Endothelial cell of umbilical vein (primary cell): ENCODE results near the gene LHFPL2. TPM values are rescaled to one million over a fixed set of nuclear protein-coding genes. Genes with fewer than 3 reads are reported as not detected.

ENCODE experiments used
- BruUV-seq: library from RNA; stranded (reverse); fragments of 400-500 nt; replicated peaks from 2 replicates; lab custom pipeline; 2021; lab: Mats Ljungman, UMichigan
- CTCF ChIA-PET: fragments of 300-600, 350-600 bp; sonication (Branson Sonifier 250); formaldehyde crosslinking; loops from one replicate; lab custom pipeline; 2021; ENCODE audit warnings: antibody characterized with exemption, inconsistent platforms; lab: Charles Lee
- POLR2A ChIA-PET: fragments of 300-600, 350-600 bp; sonication (Branson Sonifier 250); formaldehyde crosslinking; loops from one replicate; lab custom pipeline; 2021; ENCODE audit warnings: antibody characterized with exemption, inconsistent platforms; lab: Charles Lee
- DNase-seq: peaks from one replicate; pipeline ENCODE4 v3.0.0-alpha.2; 2011; ENCODE audit warnings: low read depth, low spot score
- FAIRE-seq: peaks from 2 replicates; lab custom pipeline; 2011; peaks lifted over from hg19 to GRCh38; lab: Jason Lieb, UNC
- H2AFZ ChIP-seq: 2 replicates; pipeline ENCODE4 v1.6.0; 2012; ENCODE audit warnings: low read depth, low read length, control low read depth, inconsistent platforms
- H3K27ac ChIP-seq: 2 replicates; pipeline ENCODE4 v1.5.1; 2011; ENCODE audit warnings: low read depth, mild to moderate bottlenecking, control low read depth, low read length, moderate library complexity; ENCODE audit not compliant: insufficient read depth
- H3K27me3 ChIP-seq, 2 experiments: 2 replicates each; pipeline versions ENCODE4 v1.6.0 to v1.6.1; 2011; ENCODE audit warnings: low read length in 2 of 2, mixed read lengths in 1 of 2; ENCODE audit not compliant: control insufficient read depth in 2 of 2, insufficient read depth in 2 of 2
- H3K36me3 ChIP-seq, 2 experiments: 2 replicates in 1 of 2; 3 replicates in 1 of 2; pipeline ENCODE4 v1.5.1; 2011; ENCODE audit warnings: low read length in 2 of 2, mild to moderate bottlenecking in 1 of 2, moderate library complexity in 1 of 2; ENCODE audit not compliant: control insufficient read depth in 2 of 2, insufficient read depth in 2 of 2; ENCODE audit errors: extremely low read depth in 1 of 2
- H3K4me1 ChIP-seq: 3 replicates; pipeline ENCODE4 v1.5.1; 2011; ENCODE audit warnings: mild to moderate bottlenecking, low read length; ENCODE audit not compliant: control insufficient read depth, insufficient read depth; ENCODE audit errors: extremely low read depth
- H3K4me2 ChIP-seq: 2 replicates; pipeline ENCODE4 v1.6.1; 2011; ENCODE audit warnings: low read length, control low read depth, mixed read lengths; ENCODE audit not compliant: insufficient read depth
- H3K4me3 ChIP-seq, 3 experiments: fragments of 200-600 bp in 1 of 3; sonication (generic), shearing (Covaris generic) in 1 of 3; replicated peaks in 1 of 3; 2 replicates each; pipeline ENCODE4 v1.5.1; 2011 to 2016; ENCODE audit warnings: control low read depth in 3 of 3, low read length in 3 of 3, mild to moderate bottlenecking in 2 of 3, inconsistent platforms in 1 of 3, low read depth in 1 of 3, moderate library complexity in 1 of 3; ENCODE audit not compliant: insufficient read depth in 1 of 3
- H3K79me2 ChIP-seq: 2 replicates; pipeline ENCODE4 v1.6.0; 2012; ENCODE audit warnings: low read length, inconsistent platforms; ENCODE audit not compliant: control insufficient read depth, insufficient read depth
- H3K9ac ChIP-seq: replicated peaks from 2 replicates; pipeline ENCODE3; 2011; ENCODE audit warnings: low read length, control low read depth; ENCODE audit not compliant: insufficient read depth; ENCODE audit errors: extremely low read depth
- H3K9me1 ChIP-seq: replicated peaks from 3 replicates; pipeline ENCODE4 v1.6.0; 2011; ENCODE audit warnings: mild to moderate bottlenecking, low read length; ENCODE audit not compliant: control insufficient read depth, insufficient read depth; ENCODE audit errors: extremely low read depth
- H3K9me3 ChIP-seq: replicated peaks from 2 replicates; pipeline ENCODE4 v1.5.1; 2012; ENCODE audit warnings: low read length, inconsistent platforms; ENCODE audit not compliant: control insufficient read depth, insufficient read depth
- H4K20me1 ChIP-seq: replicated peaks from 2 replicates; pipeline ENCODE3; 2011; ENCODE audit warnings: mild to moderate bottlenecking, low read length; ENCODE audit not compliant: control insufficient read depth, insufficient read depth; ENCODE audit errors: extremely low read depth
- CTCF ChIP-seq, 2 donors: IDR thresholded peaks; 1 replicate in 1 of 2; 2 replicates in 1 of 2; pipeline ENCODE4 v1.5.1; 2011; ENCODE audit warnings: low read length in 2 of 2, mild to moderate bottlenecking in 2 of 2, moderate library complexity in 2 of 2, control low read depth in 1 of 2, inconsistent platforms in 1 of 2, low read depth in 1 of 2; ENCODE audit not compliant: insufficient read depth in 1 of 2; ENCODE audit errors: extremely low read depth in 1 of 2
- EZH2 ChIP-seq: IDR thresholded peaks from 2 replicates; pipeline ENCODE4 v1.6.1; 2012; ENCODE audit warnings: borderline replicate concordance, low read depth, mild to moderate bottlenecking, moderate library complexity, low read length, inconsistent platforms; ENCODE audit not compliant: severe bottlenecking
- FOS ChIP-seq: IDR thresholded peaks from 2 replicates; pipeline ENCODE4 v1.6.1; 2011; ENCODE audit warnings: mild to moderate bottlenecking, low read length, moderate library complexity, borderline replicate concordance; ENCODE audit not compliant: insufficient read depth
- GATA2 ChIP-seq: IDR thresholded peaks from 2 replicates; pipeline ENCODE4 v1.7.0; 2011; ENCODE audit warnings: low read depth, mild to moderate bottlenecking, moderate library complexity, mixed read lengths, low read length; ENCODE audit not compliant: insufficient read length, insufficient read depth
- JUN ChIP-seq: IDR thresholded peaks from 2 replicates; pipeline ENCODE4 v1.6.1; 2011; ENCODE audit warnings: borderline replicate concordance, low read depth; ENCODE audit not compliant: insufficient read length, insufficient read depth
- MAX ChIP-seq: IDR thresholded peaks from 2 replicates; pipeline ENCODE4 v1.6.1; 2011; ENCODE audit not compliant: insufficient read depth, insufficient read length
- MYC ChIP-seq: IDR thresholded peaks from one replicate; pipeline ENCODE4 v1.6.1; 2011; ENCODE audit warnings: mild to moderate bottlenecking, low read depth, low read length
- POLR2A ChIP-seq: IDR thresholded peaks from 2 replicates; pipeline ENCODE4 v1.6.1; 2012; ENCODE audit warnings: low read depth, mild to moderate bottlenecking, control low read depth, low read length
- POLR2AphosphoS5 ChIP-seq: IDR thresholded peaks from 2 replicates; pipeline ENCODE4 v1.6.1; 2012; ENCODE audit warnings: low read depth, mild to moderate bottlenecking, control low read depth, low read length, moderate library complexity; ENCODE audit not compliant: insufficient read depth
- dilution Hi-C: fragments of 300-500 bp; cut with MboI; formaldehyde crosslinking; loops from one replicate; pipeline ENCODE4 v1.15.0; 2019; ENCODE audit warnings: low sequenced_read_pairs; ENCODE audit not compliant: extremely low pct_ligation_motif_present
- intact Hi-C: fragments of 100-400 bp; cut with micrococcal nuclease; formaldehyde crosslinking; loops from one replicate; pipeline ENCODE4 v1.10.0; 2022
- polyA plus RNA-seq, 4 experiments: library from polyadenylated mRNA; depleted of rRNA in 3 of 4; stranded (reverse) in 3 of 4; unstranded in 1 of 4; fragments of >200 nt; gene quantifications; 2 replicates each; pipeline versions ENCODE4 v1.2.1 to v1.2.3, GENCODE V29; 2011 to 2012; ENCODE audit warnings: missing spikeins in 1 of 4
- total RNA-seq: library from RNA; stranded (reverse); gene quantifications from 2 replicates; pipeline ENCODE4 v1.2.3, GENCODE V29; 2021

LHFPL2 gene
- total and polyA plus RNA-seq, 2 donors (not counting 3 experiments of a cell fraction or from before 2014, with no cell fraction given), result 9.6 to 36.3 TPM

GRCh38 chr5:78552729-78553342 is 95.7 kb downstream of the LHFPL2 start:
- H3K4me1 ChIP-seq, result peaks cover 4% of the 10 kb centered on the region
- H3K27ac ChIP-seq, result no peak overlapping the region
- no TSS peak for BruUV-seq
- H4K20me1 ChIP-seq, result no peaks in the 10 kb centered on the region
- H3K4me3 ChIP-seq, result no peak overlapping the region
- CTCF ChIA-PET, result no interaction called here
- DNase-seq (no peak), FAIRE-seq (no peak)
- H3K79me2 ChIP-seq, result no peaks in the 10 kb centered on the region
- POLR2A ChIA-PET, result no interaction called here
- peaks cover 0 to 2% of the 10 kb centered on the region in 2 experiments for H3K36me3 ChIP-seq
- dilution Hi-C loops (no loop called here), intact Hi-C loops (no loop called here)
- no peak for TF ChIP-seq POLR2AphosphoS5
- TF ChIP-seq EZH2, result no peak
- no peak for TF ChIP-seq FOS
- no peak for TF ChIP-seq CTCF (IDR thresholded peaks at IDR 0.05; ENCODE audit: extremely low read depth in 1 of 2, insufficient read depth in 1 of 2, low read depth in 1 of 2, low read length in 2 of 2)
- TF ChIP-seq MYC, result no peak
- no peak for TF ChIP-seq MAX
- no peak for TF ChIP-seq JUN
- no peak for TF ChIP-seq POLR2A
- TF ChIP-seq GATA2, result no peak
- no peak overlapping the region for H3K4me2 ChIP-seq
- H3K9me1 ChIP-seq, result no peaks in the 10 kb centered on the region
- no peak overlapping the region for H3K9ac ChIP-seq
- no peaks in the 10 kb centered on the region for H3K9me3 ChIP-seq
- H2AFZ ChIP-seq, result no peak overlapping the region
- H3K27me3 ChIP-seq, result no peaks in the 10 kb centered on the region
